ENCODE results near the gene PARD3.

DNA sequence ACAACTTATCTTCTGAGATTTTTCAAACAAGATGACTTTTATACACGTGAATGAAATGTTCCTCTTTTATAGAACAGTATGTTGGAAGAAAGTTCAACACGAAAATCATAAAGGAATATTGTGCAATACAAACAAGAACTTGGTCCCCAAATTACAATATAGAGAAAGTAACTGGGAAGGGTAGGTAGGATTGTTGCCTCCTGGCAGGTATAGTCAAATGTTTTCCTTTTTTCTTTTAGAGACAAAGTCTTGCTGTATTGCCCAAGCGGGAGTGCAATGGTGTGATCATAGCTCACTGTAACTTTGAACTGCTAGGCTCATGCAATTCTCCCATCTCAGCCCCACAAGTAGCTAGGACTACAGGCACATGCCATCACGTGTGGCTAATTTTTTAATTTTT, 582.6 kb downstream of the PARD3 start:
- TF ChIP-seq, protein P1, sequence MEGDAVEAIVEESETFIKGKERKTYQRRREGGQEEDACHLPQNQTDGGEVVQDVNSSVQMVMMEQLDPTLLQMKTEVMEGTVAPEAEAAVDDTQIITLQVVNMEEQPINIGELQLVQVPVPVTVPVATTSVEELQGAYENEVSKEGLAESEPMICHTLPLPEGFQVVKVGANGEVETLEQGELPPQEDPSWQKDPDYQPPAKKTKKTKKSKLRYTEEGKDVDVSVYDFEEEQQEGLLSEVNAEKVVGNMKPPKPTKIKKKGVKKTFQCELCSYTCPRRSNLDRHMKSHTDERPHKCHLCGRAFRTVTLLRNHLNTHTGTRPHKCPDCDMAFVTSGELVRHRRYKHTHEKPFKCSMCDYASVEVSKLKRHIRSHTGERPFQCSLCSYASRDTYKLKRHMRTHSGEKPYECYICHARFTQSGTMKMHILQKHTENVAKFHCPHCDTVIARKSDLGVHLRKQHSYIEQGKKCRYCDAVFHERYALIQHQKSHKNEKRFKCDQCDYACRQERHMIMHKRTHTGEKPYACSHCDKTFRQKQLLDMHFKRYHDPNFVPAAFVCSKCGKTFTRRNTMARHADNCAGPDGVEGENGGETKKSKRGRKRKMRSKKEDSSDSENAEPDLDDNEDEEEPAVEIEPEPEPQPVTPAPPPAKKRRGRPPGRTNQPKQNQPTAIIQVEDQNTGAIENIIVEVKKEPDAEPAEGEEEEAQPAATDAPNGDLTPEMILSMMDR (IDR thresholded peaks at IDR 0.05) = no peak
- TF ChIP-seq POLR2AphosphoS5 (IDR thresholded peaks at IDR 0.05) (no peak), EP300 (IDR thresholded peaks at IDR 0.05) (no peak)
